Activated T-helper 1 cell treated with anti-CD3 and anti-CD28 coated beads, Interleukin-2, amount 50 U/mL, for 16 hours (primary cell): ENCODE measurements around the gene GABBR1.

Experiments used
- DNase-seq, 2 donors: peaks; one replicate each; pipeline ENCODE4 v3.0.0-alpha.2; 2020; ENCODE audit warnings: low read depth in 1 of 2, low spot score in 1 of 2

The GABBR1 gene

DNA sequence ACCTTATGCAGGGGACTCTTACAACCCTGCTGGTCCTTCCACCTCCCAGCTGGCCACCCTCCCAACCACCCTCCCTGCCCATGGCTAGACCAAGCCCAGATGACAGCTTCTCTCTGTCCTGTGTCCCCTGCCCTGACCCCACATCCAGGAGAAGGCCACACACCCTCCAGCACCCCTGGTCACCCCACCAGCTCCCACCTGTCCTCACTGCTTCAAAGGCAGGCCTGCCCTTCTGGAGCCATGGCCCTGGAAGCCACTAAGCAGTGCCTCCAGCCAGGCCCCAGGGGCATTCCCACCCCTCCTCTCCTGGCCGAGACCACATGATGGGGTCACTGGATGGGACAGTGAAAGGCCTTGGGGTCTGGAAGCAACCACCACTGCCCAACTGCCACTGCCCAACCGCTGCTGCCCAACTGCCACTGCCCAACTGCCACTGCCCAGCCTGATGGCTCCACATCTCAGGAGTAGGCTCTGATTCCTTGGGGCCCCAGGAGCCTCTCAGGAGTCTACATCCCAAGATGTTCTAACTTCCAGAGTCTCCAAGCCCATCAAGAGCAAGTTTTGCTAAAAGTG is 103.9 kb downstream of the GABBR1 start:
- DNase-seq = no peak

DNA sequence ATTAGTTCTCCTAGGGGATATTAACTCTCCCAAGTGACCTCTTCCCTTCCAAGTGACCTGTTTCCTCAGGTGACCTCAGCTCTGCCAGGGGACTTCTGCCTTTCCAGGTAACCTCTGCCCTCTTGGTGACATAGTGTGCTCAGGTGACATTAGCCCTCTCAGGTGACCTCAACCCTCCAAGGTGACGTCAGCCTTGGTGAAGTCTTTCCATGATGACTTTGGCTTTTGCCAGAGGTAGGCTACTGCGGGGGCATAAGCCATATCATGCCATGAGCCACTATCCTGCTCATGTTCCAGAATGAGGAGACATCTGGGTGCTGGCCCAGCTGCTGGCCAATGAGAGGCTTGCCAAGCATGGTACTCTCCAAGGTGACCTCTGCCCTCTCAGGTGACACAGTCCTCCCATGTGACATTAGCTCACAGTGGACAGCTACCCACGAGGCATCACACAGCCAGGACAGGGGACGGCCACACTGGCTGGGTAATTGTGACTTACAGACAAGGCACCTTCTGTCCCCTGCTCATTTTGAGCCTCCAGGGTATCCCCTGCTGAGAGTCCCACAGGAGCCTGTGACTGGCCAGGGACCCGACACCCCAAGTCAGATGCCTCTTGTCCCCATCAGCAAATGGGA is 104.6 kb downstream of the GABBR1 start:
- no peak for DNase-seq

DNA sequence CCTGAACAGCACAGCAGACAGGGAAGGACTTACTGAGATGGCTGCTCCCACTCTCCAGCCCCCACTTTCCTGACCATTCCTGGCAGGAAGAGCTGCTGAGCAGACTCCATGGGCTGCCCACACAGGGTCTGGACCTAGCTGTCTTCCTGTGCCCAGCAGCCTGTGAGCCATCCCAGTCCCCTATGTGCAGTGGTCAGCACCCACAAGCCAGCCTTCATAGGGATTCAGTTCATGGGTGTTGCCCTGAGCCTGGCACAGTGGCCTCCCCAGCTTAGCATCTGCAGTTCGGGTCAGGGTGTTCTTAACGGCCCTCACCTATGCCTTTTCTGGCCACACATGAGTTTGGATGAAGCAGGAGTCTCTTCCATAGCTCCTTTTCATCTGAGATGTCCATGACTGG is 105.4 kb downstream of the GABBR1 start:
- DNase-seq = no peak

DNA sequence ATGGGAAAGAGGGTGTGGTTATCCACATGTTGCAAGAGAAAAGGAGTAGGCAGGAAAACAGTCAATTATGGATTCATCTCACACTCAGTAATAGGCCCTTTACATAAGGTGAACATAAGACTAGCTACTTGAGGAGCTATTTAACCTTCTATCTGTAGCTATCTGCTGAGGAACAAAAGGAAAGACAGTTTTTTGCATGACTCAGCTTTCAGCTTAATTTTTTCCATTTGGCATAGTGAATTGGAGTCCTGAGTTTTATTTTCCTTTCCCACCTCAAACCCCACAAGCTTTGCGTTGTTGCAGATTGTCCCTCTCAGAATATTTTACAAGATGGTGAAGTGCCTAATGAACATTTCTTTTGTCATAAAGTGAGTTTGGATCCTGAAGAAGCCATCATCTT is 105.9 kb downstream of the GABBR1 start:
- DNase-seq = no peak

DNA sequence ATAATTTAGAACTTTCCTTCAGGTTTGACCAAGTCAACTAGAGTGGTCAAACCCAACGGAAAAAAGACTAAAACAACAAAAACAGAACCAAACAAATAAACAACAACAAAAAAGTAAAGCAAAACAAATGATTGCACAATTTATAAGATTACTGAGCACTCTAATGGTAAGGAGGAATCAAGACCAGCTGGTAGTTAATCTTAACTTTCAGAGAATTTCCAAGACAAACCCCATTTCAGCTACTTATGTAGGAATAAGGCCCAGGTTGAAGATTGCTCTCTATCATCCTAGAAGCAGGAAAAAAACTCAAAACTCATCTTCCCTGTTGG is 107.7 kb downstream of the GABBR1 start:
- no peak for DNase-seq

DNA sequence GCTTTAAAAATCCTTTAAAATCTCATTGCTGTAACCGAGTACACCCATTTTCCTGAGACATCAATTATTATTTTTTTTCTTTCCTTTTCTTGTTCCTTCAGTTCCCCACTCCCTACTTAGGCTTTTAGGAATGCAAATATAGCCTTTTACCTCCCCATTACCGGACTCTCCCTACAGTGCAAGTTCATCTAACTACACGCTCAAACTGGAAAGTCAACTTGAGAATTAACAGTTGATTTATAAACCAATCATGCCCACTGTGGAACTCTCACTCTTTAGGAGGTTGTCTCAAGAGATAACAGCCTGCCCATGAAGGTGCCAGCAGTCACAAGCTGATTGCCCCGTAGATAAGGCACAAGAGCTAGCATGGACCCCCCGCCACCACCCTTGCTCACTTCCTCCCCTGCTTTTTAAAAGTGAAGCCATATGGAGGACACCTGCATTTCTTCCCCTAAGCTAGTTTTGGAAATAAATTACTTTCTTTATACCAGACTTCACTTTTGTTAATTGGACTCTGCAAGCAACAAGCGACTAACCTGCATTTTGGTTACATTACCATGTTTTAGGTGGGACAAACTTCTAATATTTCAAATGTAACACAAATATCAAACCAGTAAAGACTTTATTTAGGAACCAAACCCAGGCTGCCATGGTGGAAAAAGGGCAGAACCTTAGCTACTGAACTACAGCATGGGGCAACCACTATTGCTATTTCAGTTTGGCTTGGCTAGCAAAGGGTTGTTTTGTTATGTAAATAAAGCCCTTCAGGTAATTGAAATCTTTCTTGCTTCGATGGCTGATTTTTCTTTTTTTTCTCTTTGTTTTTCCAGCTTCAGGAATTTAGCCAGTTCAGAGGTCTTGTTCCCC is 108.3 kb downstream of the GABBR1 start:
- no peak for DNase-seq

DNA sequence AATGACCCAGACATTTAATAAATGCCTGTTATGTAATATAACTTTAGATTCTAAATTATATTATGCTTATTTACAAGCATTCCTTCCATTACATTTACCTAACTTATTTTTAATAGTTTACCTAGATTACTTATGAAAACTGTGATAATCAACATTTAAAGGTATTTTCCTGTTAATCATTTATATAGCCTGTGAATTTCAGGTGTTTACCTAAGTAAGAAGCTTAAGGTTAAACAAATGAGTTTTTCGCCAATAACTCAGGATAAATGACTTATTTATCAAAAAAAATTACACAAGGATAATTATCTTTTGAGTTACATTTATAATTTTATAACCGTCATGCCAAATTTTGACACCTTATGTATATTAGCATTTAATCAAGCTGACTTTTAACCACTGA is 108.9 kb downstream of the GABBR1 start:
- DNase-seq = no peak

DNA sequence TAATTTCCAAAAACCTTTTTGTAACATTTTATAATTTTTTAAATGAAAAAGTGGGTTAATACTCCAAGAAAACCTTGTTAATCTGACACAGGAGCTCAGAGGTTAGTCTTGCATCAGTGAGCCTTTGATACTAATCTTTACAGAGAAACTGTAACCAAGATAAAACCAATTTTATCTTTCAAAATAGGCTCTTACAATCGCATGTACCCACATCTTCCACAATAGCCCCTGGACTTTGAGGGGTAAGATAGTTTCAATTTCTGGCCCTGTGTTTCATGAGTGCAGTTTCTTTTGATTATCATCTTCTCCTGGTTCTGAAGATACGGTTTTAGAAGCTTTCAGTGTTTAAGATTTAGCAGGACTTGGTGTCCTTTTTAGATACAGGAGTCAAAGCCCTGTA is 110.8 kb downstream of the GABBR1 start:
- DNase-seq = no peak

DNA sequence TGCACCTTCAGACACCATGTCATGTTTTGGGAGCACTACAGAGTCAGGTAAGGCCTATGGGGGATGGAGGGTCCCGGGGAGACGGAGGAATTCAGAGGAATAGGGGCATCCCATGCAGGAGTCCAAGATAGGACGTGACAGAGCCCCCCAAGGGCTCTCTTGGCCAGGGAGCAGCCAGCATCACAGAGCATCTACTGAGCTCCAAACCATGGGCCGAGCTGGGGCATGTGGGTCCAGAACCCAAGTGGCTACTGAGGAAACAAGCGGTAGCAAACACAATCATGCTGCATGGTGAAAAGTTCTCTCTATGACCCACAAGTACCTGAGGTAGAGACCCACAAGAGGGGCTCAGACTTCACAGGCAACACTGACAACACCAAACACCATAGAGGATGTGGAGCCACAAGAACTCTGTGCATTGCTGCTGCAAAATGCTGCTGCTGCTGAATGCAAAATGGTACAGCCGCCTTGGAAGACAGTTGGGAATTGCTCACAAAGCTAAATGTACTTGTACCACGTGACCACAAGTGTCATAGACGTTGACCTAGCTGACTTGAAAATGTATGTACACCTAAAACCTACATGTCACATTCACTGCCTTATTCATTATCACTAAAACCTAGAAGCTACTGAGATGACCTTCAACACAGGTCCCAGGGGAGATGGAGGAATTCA is 111.8 kb downstream of the GABBR1 start:
- no peak for DNase-seq

DNA sequence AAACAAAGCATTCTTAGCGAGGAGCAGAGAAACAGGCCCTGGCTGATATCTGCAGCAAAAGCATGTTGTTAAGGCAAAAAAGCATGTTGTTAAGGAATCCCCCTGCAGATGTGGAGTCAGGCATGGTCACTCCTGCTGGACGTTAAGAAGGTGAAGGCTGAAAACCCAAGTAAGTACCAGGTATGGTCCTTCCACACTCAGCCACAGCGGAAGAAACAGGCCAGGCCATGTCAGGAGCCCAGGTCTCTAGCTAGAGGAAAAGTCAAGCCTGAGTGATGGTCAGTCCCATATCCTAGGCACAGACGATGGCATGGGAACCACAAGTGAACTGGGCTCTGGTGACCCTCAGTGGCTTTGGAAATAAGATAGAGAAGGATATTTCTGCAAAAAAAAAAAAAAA is 112.8 kb downstream of the GABBR1 start:
- no peak for DNase-seq

DNA sequence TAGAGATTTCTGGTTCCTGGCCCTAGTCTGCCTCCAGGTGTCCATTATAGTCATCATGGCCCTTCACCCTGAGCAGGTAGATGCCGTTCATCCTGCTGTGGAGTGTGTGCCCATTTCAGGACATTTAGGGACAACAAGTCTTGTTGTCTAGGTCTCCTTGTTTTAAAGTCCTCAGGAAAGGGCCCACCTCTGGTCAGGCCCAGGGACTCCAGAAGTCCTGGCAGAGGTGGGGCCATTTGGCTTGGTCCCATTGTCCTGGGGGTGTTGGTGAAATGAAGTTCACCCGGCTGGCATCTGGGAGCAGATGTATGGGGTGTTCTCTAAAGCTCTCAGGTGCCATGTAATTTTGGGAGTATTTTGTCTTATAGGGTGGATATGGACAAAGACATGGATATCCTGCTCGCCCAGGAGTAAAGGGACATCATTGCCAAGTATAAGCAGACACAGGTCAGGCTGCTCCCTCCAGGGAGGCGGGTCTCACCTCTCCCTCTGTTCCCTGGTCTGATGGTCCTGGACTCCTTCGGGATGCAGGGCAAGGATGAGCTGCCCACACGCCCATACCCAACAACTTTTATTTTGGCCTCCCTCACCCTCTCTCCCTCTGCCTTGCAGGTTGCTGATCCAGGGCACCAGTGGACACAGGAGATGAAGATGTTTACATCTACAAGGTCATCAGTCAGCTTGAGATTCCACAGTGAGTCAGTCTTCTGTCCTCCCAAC is 113.5 kb downstream of the GABBR1 start:
- DNase-seq = no peak

DNA sequence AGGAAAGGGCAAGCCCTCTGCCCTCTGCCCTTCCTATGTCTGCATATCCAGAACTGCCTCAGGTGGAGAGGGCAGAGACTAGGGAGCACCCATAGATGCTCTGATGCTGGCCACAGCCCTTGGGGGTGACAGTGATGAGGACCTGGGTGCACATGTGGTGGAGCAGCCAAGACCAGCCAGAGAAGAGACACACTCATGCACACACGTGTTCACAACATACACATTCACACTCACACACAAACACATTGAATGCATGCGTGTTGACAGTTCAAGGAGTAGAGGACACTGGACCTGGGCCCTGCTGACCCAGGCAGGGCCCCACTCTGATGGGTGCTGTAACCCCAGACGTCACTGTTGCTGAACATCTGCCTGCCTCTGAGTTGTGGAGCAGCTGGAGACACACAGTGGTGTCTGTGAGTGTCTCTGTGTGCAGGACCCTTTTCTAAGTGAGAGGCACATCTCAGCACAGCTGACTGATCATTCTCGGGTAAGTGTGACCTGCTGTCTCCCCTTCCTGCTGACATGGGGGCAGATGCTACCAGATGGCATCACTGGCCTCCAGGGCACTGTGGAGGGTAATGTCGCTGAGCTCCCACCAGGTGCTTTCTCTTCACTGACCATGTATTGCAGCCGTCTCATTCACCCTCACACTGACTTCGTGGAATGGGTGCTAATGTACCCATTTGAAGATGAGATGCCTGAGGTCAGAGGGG is 115.1 kb downstream of the GABBR1 start:
- no peak for DNase-seq

DNA sequence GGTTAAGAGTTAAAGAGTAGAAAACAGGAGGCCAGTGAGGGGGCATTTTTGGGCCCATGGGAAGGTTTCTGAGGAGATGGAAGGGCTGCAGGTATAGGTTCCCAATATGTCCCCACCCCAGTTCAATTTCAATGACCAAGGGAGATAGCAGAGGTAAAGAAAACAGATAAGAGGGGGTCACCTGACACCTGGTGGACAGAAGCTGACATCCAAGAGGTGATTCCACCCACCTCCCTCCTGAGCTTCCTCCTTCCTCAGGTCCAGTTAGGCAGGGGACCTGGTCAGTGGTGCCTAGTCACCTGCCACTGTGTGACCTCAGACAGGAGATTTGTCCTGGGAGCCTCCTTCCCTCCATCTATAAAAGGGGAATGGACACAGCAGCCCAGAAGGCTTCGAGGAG is 115.7 kb downstream of the GABBR1 start:
- DNase-seq = no peak

DNA sequence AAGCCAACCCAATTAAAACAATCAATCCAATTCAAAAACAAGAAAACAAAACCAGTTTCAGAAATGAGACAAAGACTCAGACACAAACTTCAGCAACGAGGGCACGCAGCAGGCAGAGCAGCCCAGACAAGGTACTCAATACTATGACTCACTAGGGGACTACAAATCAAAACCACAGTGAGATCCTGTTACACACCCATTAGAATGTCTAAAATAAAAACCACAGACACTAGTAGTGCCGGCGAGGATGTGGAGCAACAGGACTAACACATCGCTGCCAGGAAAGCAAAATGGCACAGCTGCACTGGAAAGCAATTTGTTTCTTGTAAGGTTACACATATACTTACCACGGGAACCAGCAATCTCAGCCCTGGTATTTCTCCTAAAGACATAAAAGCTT is 116.9 kb downstream of the GABBR1 start:
- DNase-seq = no peak

DNA sequence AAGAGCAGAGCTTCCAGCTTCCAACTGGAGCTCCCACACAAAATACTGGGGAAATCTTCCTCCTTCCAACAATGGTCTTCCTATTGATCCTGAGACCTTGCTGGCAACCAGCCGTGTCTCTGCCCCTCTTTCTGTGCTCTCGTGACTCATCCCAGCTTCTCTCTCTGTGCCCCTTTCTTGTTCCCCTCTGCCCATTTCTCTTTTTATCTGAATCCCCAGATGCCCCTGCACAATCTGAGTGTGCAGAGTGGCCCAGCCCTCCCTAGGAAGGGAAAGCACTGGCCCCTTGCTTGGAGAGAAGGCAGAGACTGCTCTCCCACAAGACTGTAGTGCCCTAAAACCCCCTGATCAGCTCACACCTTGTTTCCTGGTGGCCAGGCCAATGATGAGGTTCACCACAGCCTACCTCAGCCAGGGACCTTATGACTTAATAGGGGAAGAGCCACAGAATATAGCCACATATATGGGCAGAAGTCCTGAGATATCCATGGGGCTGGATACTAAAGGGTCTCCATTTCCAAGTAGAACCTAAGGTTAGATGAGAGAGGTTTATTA is 122.2 kb downstream of the GABBR1 start:
- DNase-seq = no peak

DNA sequence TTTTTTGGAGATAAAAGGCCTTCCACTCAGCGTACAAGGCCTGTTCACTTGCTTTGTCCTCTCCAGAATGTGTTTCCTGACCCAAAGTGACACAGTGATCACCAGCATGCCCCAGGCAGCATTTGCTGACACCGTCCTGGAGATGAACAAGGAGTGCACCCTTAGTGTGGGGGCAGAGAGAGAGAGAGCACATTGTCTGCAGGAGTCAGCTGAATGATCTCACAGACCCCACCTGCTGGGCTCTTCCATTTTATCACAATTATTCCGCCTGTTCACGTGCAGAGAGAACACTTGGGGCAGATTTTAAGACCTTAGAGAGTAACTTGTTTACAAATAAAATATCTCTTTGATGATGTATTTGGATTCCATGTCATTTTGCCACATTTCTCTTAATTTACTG is 122.8 kb downstream of the GABBR1 start:
- DNase-seq = no peak
